Measurements from ENCODE around the gene SMC6.

GRCh38 chr2:17664534-17664933, 89.1 kb downstream of the SMC6 start:
- TF ChIP-seq, protein P1, sequence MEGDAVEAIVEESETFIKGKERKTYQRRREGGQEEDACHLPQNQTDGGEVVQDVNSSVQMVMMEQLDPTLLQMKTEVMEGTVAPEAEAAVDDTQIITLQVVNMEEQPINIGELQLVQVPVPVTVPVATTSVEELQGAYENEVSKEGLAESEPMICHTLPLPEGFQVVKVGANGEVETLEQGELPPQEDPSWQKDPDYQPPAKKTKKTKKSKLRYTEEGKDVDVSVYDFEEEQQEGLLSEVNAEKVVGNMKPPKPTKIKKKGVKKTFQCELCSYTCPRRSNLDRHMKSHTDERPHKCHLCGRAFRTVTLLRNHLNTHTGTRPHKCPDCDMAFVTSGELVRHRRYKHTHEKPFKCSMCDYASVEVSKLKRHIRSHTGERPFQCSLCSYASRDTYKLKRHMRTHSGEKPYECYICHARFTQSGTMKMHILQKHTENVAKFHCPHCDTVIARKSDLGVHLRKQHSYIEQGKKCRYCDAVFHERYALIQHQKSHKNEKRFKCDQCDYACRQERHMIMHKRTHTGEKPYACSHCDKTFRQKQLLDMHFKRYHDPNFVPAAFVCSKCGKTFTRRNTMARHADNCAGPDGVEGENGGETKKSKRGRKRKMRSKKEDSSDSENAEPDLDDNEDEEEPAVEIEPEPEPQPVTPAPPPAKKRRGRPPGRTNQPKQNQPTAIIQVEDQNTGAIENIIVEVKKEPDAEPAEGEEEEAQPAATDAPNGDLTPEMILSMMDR (IDR thresholded peaks at IDR 0.05): no peak
- TF ChIP-seq POLR2A (IDR thresholded peaks at IDR 0.05): no peak

Data from thyroid gland (tissue), 4 donors.